Cardiac septum (tissue), 1 donor: Measurements from ENCODE around the gene GDI2. TPM values are rescaled to one million over a fixed set of nuclear protein-coding genes. Genes with fewer than 3 reads are reported as not detected.
"Not testable (repeated sequence)": the region's sequence is repeated elsewhere in the genome, so short reads cannot be mapped to it uniquely, and the experiment has no call there.

Experiments
- DNase-seq: peaks from one replicate; pipeline ENCODE4 v3.0.0-alpha.2; 2020; ENCODE audit warnings: low spot score
- intact Hi-C: fragments of 100-400 bp; cut with DNase I; formaldehyde crosslinking; loops from one replicate; pipeline ENCODE4 v1.14.0; 2022
- long read RNA-seq: library from polyadenylated mRNA; unstranded; transcript quantifications from one replicate; pipeline ENCODE4 v2.0.0, GENCODE V29; 2021
- total RNA-seq: library from RNA; stranded (reverse); fragmentation: NEBNext Ultra II Directional; extraction: Animal tissue kit (Norgen Biotek cat#: 25700); gene quantifications from one replicate; pipeline ENCODE4 v1.2.1, GENCODE V29; 2021
- donor health status: DM: no; HTN: no; CAD: no.

Gene GDI2
- total RNA-seq: 107 TPM
- long read RNA-seq, transcript GDI2-203 (11 exons, 2,412 nt): major isoform, 135 of 156 reads
- long read RNA-seq, partial matches to known transcripts: 10 of 156 reads
- long read RNA-seq, other reads (novel, unspliced or antisense): 9 of 156 reads

DNA sequence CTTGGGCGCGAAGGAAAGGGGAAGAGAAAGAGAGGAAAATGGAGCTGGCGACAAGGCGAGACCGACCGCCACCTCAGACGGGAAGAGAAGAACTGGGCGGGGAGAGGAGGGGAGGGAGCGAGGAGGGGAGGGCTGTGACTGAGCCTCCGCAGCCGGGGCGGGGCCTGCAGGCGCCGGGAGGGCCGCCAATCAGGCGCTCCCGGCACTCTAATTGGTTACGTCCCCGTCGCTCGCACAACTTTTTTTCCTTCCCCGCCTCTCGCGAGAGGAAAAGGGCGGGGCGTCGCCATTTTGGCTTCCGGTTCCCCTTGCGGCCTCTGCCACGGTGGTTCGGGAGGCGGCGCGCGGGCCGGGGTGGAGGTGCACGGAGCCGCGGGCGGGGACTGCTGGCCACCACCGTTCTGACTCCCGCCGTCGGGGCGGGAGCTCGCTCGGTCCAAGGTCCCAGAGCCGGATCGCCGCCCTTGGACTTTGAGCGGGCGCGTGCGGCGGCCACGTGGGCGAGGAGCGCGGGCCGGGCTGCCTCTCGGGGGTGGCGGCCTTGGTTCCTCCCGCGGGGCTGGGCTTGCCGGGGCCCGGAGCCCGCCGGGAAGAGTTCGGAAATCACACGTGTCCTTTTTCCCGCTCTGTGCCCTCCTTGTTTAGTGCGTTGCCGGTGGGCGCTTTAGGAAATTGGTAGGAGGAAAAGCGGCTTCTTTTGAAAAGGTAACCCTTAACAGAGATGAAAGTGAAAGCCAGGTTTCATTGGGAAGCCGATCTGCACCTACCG, at the start of gene GDI2:
GDI2 (minus strand) TSS at position 94 of the 769 bp plus-strand sequence. CDS start 176 bp downstream, outside the sequence.
- peak; percentile 98 for DNase-seq
- intact Hi-C loops: loop anchor here (1.0 to 5.0 kb wide), 3 partner anchors 59 to 129 kb away; partner anchors contain the start of genes ANKRD16 and TASOR2

DNA sequence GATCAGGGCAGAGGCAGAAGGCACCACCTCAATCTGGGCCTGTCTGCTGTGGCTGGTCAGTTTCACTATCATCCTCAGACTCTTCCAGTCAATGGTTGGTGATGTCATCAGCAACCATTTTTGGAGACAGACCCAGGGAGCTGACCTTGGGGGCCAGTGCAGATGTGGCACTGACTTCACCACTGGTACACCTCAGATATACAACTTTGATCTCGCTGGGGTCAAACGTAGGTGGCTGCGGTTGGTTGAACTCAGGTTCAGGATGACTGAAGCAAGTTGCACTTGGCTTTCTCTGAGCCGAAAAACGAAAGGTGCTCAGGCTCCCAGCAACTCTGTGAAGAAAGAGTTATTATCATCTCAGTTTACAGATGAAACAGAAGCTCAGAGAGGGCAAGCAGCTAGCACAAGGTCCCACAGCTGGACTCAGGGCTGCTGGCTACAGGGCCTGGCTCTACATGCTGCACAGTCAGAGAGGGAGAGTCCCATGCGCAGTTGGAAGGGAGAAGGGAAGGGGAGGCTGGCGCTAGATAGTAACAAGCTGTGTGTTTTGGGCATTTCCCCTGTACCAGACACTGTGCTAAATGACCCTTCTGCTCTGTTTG, 49.2 kb upstream of the GDI2 start:
- DNase-seq: no peak
- intact Hi-C loops: no loop called here

DNA sequence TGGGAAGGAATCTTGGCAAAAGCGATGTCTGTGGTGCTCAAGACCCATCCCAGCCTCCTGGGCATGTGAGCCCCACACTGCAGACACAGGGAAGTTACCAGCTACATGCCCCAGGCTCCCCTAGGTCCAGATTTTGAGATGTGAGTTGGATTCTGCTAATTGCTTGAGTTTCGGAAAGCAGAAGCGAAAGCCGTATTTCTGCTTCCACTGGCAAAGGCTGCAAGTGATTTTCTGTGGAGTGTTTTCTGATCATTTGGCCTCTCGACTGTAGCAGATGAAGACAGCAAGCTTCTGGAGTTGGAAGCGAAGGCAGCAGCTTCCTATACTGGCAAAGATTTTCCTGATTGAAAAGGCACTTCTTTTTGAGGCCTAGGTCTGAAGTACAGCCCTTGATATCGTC, 46.8 kb upstream of the GDI2 start:
- intact Hi-C loops: no loop called here
- no peak for DNase-seq

DNA sequence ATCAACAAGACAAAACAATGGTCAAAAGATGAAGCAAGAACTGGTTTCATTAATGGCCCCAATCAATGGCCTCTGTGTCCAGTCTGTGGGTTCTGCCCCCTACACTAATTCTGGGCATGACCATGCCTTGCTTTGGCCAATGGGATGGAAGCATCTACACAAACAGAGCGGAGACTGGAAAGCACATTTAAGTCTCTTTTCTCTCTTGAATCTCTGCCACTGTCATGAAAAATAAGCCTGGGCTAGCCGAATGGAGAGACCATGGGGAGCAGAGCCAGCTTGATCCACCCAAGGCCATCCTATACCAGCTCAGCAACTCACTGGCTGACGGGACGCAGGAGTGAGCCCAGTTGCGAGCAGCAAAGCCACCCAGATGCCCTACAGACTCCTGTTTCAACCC, 45.6 kb upstream of the GDI2 start:
- no peak for DNase-seq
- intact Hi-C loops: no loop called here

DNA sequence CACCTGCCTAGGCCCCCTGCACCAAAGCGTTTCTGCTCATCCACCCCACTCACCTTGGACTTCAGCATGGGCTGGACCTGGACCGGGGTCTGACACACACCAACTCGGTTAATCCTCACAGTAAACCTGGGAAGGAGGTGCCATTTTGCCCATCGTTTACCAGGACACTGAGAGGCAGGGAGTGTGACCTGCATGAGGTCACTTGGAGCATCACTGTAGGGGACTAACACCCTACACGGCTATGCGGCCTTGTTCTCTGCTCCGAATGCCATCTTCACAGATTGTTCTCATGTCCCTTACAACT, 43.4 kb upstream of the GDI2 start:
- DNase-seq: no peak
- intact Hi-C loops: no loop called here

DNA sequence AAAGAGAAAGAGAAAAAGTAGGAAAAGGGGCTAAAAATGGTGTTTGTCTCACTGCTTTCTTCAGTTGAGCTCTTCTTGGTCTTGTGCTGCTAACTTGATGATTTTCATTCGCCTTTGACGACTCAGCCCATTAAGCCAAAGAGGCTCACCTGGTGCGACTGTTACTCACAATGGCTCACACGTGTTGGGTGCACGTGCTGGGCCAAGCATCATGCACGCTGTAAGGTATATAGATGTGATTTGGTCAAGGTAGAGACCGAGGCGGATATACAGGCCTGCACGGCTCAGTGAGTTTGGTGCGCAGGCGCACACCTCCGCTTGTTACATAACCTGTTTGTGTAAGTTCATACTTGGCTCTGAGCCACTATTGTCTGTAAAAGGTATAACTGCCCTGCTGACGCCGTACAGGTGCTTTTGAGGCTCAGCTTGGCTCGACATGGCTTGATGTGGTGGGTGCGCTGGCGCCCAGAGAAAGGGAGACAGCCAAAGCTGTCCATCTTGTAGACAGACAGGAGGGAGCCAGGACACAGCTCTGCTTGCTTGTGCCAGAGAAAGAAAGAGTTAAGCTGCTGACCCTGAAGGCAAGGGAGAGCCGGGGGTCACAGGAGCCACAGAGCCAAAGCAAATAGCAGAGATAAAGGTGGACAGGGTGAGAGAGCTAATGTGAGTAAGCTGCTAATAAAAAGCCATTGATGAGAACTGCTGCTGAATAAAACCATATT, 42.9 kb upstream of the GDI2 start:
- no peak for DNase-seq
- intact Hi-C loops: no loop called here

DNA sequence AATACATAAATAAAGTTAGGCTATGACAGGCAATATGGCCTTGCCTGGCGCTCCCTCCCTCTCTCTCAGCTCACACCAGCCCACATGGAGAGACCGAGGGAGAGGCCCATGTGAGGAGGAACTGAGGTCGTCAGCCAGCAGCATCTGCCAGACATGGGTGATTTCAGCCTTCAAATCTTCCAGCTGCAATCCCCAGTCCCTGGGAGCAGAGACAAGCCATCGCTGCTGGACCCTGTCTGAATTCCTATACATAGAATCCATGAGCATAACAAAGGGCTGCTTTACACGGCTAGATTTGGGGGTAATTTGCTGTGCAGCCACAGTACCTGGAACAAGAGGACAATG, 40.9 kb upstream of the GDI2 start:
- no peak for DNase-seq
- intact Hi-C loops: no loop called here

DNA sequence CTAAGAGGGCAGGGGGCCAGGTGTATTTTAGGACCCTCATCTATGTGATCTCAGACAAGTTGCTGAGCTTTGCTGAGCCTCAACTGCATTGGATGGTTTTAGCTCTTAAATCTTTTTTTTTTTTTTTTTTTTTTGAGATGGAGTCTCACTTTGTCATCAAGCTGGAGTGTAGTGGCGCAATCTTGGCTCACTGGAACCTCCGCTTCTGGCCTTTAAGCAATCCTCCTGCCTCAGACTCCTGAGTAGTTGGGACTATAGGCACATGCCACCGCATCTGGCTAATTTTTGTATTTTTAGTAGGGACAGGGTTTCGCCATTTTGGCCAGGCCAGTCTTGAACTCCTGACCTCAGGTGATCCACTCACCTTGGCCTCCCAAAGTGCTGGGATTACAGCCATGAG, 33.4 kb upstream of the GDI2 start:
- intact Hi-C loops: not testable (repeated sequence)

DNA sequence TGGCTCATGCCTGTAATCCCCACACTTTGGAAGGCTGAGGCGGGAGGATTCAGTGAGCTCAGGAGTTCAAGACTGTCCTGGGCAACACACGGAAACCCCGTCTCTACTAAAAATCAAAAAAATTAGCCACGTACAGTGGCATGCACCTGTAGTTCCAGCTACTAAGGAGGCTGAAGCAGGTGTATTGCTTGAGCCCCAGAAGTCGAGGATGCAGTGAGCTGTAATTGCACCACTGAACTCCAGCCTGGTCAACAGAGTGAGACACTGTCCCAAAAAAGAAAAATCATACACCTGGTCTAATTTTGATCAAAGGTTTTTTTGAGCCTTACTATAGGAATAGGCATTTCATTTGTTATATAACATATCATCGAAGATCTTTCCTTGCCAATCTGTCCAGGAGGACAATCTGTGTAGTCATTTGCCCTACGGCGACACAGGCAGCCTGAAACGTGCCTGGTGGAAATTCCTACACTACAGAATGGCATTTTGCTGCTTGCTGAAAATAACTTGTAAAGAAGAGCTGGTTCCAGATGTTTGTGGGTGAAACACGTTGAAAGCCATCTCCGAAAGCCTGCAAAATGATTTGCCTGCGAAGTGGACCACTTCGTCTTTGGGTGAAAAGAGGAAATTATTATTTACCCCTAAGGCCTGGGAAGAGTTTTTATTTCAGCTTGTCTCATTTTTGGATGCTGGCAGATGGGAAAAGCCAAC, 31.3 kb upstream of the GDI2 start:
- intact Hi-C loops: no loop called here
- DNase-seq: no peak

More for the DNA sequence above, 33.4 kb upstream of the GDI2 start:
- DNase-seq: not testable (repeated sequence)

DNA sequence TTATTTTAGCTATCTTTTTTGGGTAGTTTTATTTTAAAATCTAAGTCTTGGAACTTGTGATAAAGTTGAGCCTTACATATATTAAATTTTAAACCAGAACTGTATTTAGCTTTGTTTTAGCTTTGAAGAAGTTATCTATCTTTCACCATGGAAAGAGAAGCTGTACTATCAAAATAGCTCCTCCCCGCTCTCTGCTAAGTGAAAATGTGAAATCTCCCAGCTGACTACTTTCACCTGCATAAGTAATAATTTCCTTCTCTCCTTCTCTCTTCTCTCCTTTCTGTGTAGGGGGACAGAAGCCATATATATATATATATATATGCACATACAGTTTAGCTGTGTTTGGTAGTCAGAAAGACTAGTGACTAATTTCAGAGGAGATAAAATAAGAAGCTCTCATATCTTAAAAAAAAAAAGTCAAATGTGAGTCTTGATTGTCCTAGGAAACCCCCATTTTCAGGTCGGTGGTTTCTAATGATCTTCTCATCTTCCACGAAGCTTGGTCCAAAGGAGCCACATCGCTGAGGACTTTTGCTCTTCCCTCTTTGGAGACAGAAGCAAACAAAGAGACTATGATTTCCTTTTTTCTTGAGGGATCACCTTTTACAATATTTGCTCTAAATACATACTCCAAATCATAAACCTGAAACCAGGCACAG, 30.6 kb upstream of the GDI2 start:
- no peak for DNase-seq
- intact Hi-C loops: no loop called here

DNA sequence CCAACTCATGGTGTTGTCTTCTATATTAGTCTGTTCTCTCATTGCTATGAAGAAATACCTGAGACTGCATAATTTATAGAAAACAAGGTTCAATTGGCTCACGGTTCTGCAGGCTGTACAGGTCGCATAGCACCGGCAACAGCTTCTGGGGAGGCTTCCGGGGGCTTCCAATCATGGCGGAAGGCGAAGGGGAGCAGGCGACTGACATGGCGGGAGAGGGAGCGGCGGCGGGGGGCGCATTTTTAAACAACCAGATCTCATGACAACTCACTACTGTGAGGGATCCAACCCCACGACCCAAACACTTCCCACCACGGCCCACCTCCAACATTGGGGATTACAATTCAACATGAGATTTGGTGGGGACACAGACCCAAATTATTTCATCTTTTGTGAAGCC, 28.7 kb upstream of the GDI2 start:
- intact Hi-C loops: no loop called here
- no peak for DNase-seq

DNA sequence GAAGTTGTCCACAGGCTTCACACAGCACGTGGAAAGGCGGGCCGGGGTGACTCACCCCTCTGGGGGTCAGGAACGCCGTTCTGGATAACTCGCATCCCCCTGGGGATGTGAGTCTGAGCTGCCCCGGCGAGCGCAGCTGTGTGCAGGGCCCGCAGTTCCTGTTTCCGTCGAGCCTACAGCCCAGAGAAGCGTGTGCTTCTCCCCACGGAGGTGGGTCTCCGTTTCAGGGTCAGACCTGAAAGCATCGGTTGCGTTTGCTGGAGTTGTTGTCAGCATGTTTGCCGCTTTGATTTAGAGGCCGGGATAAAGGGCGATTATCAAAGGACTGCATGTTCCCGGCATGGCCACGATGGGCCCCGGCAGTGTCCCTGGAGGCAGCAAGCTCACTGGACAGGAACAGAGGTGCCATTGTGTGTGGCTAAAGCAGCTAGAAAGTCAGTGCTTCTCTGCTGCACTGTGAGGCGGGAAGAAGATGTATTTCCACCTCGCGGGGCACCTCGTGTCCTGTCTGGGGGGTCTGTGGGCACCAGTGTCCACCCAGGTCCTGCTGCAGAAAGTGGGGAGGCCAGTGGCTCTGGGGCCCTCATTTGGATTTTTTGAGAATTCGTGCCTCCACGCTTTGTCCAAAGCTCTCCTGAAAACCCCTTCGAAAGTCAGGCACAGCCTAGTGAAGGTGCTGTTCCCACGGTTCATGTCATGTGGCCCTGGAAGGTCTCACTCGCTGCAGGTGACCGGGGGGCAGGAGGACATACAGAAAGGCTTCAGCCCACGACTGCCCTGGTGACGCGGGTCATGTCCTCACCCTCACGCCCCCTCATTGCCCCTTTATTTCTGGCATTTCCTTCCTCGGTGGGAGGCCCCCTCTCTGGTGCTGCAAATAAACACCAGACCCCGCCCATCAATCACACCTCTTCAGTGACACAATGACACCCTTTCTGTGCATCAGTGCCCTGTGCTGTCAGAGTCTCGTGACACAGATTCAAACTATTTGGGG, 27.4 kb upstream of the GDI2 start:
- intact Hi-C loops: no loop called here
- no peak for DNase-seq

DNA sequence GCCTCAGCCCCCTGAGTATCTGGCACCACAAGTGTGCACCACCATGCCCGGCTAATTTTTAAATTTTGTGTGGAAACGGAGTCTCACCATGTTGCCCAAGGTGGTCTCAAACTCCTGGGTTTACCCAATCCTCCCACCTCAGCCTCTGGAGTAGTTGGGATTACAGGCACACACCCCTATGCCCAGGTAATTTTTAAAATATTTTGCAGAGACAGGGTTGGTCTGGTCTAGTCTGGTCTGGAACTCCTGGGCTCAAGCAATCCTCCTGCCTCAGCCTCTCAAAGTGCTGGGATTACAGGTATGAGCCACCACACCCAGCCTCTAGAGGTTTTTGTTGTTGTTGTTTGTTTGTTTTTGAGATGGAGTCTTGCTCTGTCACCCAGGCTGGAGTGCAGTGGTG, 22.9 kb upstream of the GDI2 start:
- intact Hi-C loops, DNase-seq: not testable (repeated sequence)

DNA sequence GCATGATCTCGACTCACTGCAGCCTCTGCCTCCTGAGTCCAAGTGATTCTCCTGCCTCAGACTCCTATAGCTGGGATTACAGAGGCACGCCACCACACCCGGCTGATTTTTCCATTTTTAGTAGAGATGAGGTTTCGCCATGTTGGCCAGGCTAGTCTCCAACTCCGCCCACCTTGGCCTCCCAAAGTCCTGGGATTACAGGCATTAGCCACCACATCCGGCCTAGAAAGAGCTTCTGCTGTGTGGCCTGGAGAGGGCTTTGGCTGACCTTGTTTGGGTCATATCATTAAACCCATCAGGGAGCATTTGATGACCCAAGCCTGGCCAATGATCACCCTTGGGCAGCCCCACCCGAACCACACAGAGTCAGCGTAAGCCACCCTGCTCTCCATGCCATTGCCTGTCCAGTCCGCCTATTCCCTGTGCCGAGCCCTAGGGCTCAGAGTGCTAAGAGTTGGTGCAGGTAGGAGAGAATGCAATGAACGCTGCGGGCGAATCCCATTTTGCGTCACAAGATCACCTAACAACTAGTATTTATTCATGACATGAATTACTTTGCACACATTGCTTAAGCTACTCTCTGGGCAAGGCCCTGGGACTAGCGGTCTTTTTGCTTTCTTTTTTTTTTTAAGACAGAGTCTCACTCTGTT, 22.3 kb upstream of the GDI2 start:
- intact Hi-C loops: no loop called here
- DNase-seq: no peak

DNA sequence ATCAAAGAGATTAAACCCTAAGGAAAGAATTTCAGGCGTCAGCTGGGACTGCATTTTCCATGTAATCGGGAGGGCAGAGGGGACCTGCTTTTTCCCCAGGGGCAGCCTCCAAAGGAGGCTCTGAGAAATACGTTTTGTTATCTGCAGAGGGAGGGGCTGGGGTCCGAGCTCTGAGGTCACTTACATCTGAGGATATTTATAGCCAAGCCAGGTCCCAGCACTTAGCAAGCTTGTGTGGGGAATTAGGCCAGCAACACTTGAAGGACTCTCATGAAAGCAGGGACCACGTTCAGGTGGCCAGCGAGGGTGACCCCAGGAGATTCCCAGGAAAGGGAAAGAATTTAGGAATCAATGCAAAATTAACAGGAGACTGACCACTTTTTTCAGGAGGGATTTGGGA, 20.6 kb upstream of the GDI2 start:
- no peak for DNase-seq
- intact Hi-C loops: no loop called here

DNA sequence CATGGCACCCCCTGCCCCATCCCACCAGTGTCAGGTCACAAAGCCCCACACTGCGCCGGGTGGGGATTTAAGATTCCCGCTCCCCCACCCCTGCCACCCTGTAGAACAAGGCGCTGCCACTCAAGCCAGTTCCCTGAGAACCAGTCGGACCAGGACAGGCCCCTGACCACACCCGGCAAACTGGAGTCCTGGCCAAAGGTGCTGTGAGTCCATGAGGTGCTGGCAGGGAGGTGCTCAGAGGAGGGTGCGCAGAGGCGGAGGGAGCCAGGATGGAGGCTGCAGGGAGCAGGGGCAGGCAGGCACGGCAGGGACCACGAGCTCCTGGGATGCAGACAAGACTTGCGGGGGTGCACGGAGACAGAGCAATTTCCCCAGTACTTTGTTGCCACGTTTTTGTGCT, 19.7 kb upstream of the GDI2 start:
- intact Hi-C loops: no loop called here
- no peak for DNase-seq

DNA sequence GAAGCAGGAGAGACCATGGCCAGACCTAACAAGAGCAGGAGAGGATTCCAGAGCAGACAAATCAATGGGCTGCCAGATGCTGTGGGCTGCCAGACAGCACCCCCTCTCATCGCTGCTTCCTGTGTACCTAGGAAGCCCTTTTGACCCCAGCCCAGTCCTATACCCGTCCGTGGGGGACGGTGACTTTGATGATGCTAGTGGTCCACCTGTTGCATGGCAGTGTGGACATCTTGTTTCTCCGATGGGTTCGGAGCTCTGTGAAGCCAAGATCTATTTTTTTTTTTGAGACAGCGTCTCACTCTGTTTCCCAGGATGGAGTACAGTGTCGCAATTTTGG, 18.2 kb upstream of the GDI2 start:
- DNase-seq: no peak
- intact Hi-C loops: no loop called here
